ENCODE data around the gene OR5B21. TPM values are rescaled to one million over a fixed set of nuclear protein-coding genes. Genes with fewer than 3 reads are reported as not detected.

OR5B21 gene
- total and polyA plus RNA-seq, 10 of the 15 experiments (the other 5 are each of a cell fraction or from before 2014, with no cell fraction given): 0.22 to 0.41 (median 0.22) TPM; not detected in 7

DNA sequence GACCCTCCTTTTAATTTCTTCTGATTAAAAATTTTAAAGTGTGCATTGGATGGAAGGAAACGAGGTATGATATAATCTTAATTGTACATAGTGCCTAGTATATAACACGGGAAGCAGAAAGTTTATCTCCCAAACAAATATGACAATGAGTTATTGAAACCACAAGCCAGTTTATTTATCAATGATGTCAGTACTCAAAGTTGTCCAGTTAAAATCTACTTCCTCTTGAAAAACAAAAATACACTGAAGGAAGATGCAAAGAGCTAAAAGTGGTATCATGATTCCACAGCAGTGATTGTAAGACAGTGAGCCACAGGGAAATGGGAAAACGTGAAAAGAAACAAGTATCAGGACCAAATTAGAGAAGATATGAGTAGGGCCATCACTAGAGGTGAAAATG lies 18.8 kb upstream of the OR5B21 start:
- H3K4me2 ChIP-seq (ENCODE audit: control insufficient read depth, insufficient read depth): no peak overlapping the region
- no peak overlapping the region for H3K4me3 ChIP-seq
- DNase-seq (ENCODE audit: low read depth, low spot score) (no peak), FAIRE-seq (no peak), ATAC-seq (no peak)
- H3K27me3 ChIP-seq (replicated peaks in 1 of 2; ENCODE audit: control insufficient read depth in 2 of 2, insufficient read depth in 2 of 2, low read length in 1 of 2): no peaks in the 10 kb centered on the region
- ChIA-PET SMC1A (ENCODE audit: uncharacterized antibody, unreplicated experiment) (interaction anchor here (0.5 to 9.4 kb wide), 7 partner anchors 13 to 152 kb away, joined by 3 to 98 read pairs (median 8); partner anchors contain the start of gene OR5B21), CTCF (interaction anchor here (0.7 to 4.9 kb wide), 6 partner anchors 16 to 261 kb away, joined by 3 to 88 read pairs (median 24); partner anchors contain the start of gene OR5B21), RAD21 (ENCODE audit: unreplicated experiment) (interaction anchor here (0.9 to 4.0 kb wide), 2 partner anchors 41 to 726 kb away, joined by 3 to 23 read pairs; no protein-coding TSS in a partner anchor), POLR2A (no interaction called here)
- WGBS (ENCODE audit: insufficient coverage, insufficient replicate concordance, low lambda C conversion rate, missing lambda C conversion rate): 95% methylated on average over 3 of the region's 3 CpGs
- intact Hi-C loops (cut with micrococcal nuclease; ENCODE audit: unreplicated experiment) (no loop called here), in situ Hi-C loops (cut with MboI) (loop anchor here (10.0 kb wide), 1 partner anchor 862 kb away; the partner anchor contains the start of gene ZDHHC5)
- H3K36me3 ChIP-seq (ENCODE audit: control insufficient read depth in 2 of 2, insufficient read depth in 2 of 2, low read length in 1 of 2): peaks cover 6 to 12% of the 10 kb centered on the region in 2 experiments; a peak in 3 of 4 replicates
- no peaks in the 10 kb centered on the region for H3K9me3 ChIP-seq (replicated peaks; ENCODE audit: control insufficient read depth, insufficient read depth, low read length)
- no peaks in the 10 kb centered on the region for H3K79me2 ChIP-seq (ENCODE audit: control insufficient read depth, insufficient read depth, low read length)
- TF ChIP-seq RBBP5 (conservative IDR thresholded peaks at IDR 0.05) (no peak), PML (IDR thresholded peaks at IDR 0.05; ENCODE audit: low read length) (0 out of 2 replicates have a peak, but pooled peaks have one; percentile 19)
- BruUV-seq (replicated peaks): TSS peak; percentile 50
- H3K4me1 ChIP-seq (ENCODE audit: control insufficient read depth, insufficient read depth, low read length): peaks cover 30% of the 10 kb centered on the region
- no peak overlapping the region for H3K27ac ChIP-seq (ENCODE audit: control insufficient read depth, insufficient read depth)
- H2AFZ ChIP-seq (ENCODE audit: control insufficient read depth, low read depth, low read length): no peak overlapping the region
- H3K9ac ChIP-seq (ENCODE audit: control insufficient read depth, insufficient read depth, low read length): no peak overlapping the region
- no peaks in the 10 kb centered on the region for H4K20me1 ChIP-seq (ENCODE audit: control insufficient read depth, insufficient read depth)

DNA sequence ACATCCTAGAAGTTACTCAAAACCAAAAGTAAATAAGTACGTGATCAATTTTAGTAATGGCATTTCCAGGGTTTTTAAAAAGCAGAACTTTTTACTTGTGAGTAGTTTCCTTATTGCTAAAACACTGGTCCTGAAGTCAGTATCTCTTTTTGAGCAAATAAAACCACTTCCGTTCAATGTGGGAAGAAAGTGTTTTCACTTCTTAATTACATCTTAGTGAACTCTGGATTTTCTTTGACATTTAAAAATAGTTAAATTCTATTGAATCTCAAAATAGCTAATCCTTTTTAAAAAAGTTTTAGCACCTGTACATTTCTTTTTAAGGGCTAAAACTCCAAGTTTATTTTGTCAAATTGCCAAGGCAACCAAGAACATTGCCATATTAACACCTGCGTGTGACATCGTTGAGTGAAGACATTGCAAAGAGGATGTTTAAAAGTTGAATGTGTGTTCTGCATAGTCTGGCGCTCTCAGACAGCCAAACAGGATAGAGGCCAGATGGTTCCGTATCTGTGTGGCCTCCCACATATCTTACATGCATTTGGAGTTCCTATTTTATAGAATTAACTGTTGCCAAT lies 17.2 kb upstream of the OR5B21 start:
- Histone ChIP-seq H3K4me3 (peak overlapping the region; percentile 49; the same call in 1 of the 2 replicates), H3K27me3 (replicated peaks in 1 of 2; ENCODE audit: control insufficient read depth in 2 of 2, insufficient read depth in 2 of 2, low read length in 1 of 2) (no peaks in the 10 kb centered on the region), H3K36me3 (ENCODE audit: control insufficient read depth in 2 of 2, insufficient read depth in 2 of 2, low read length in 1 of 2) (peaks cover 4 to 6% of the 10 kb centered on the region in 2 experiments; a peak in 3 of 4 replicates), H4K20me1 (ENCODE audit: control insufficient read depth, insufficient read depth) (no peaks in the 10 kb centered on the region), H3K27ac (ENCODE audit: control insufficient read depth, insufficient read depth) (peak overlapping the region; percentile 75), H3K9ac (ENCODE audit: control insufficient read depth, insufficient read depth, low read length) (no peak overlapping the region), H3K9me3 (replicated peaks; ENCODE audit: control insufficient read depth, insufficient read depth, low read length) (no peaks in the 10 kb centered on the region), H3K4me2 (ENCODE audit: control insufficient read depth, insufficient read depth) (peak overlapping the region; percentile 86), H3K4me1 (ENCODE audit: control insufficient read depth, insufficient read depth, low read length) (peaks cover 30% of the 10 kb centered on the region), H2AFZ (ENCODE audit: control insufficient read depth, low read depth, low read length) (no peak overlapping the region), H3K79me2 (ENCODE audit: control insufficient read depth, insufficient read depth, low read length) (no peaks in the 10 kb centered on the region)
- DNase-seq (ENCODE audit: low read depth, low spot score) (peak; percentile 79), ATAC-seq (peak; percentile 90), FAIRE-seq (peak; percentile 85)
- BruUV-seq (replicated peaks): no TSS peak
- intact Hi-C loops (cut with micrococcal nuclease; ENCODE audit: unreplicated experiment): loop anchor here (1.0 to 2.0 kb wide), 2 partner anchors 18 to 48 kb away; no protein-coding TSS in a partner anchor
- POLR2A ChIA-PET: interaction anchor here (0.8 kb wide), 1 partner anchor 50 kb away, joined by 3 read pairs; the partner anchor contains the start of gene LPXN
- SMC1A ChIA-PET (ENCODE audit: uncharacterized antibody, unreplicated experiment): interaction anchor here (1.0 to 9.4 kb wide), 13 partner anchors 11 to 774 kb away, joined by 3 to 98 read pairs (median 5); partner anchors contain the start of genes BTBD18, OR5B21 and OR6Q1
- CTCF ChIA-PET: interaction anchor here (0.9 to 4.9 kb wide), 25 partner anchors 8 to 1032 kb away, joined by 3 to 88 read pairs (median 6); partner anchors contain the start of genes LPXN and OR5B21
- RAD21 ChIA-PET (ENCODE audit: unreplicated experiment): interaction anchor here (0.6 to 4.0 kb wide), 8 partner anchors 13 to 231 kb away, joined by 3 to 23 read pairs (median 5); partner anchors contain the start of gene LPXN
- 0% methylated on average over 6 of the region's 6 CpGs for WGBS (ENCODE audit: insufficient coverage, insufficient replicate concordance, low lambda C conversion rate, missing lambda C conversion rate)
- in situ Hi-C loops (cut with MboI): loop anchor here (10.0 kb wide), 1 partner anchor 860 kb away; the partner anchor contains the start of gene ZDHHC5
- no peak for TF ChIP-seq BRCA1 (IDR thresholded peaks at IDR 0.05; ENCODE audit: low read depth, low read length)
- TF ChIP-seq, protein P1, sequence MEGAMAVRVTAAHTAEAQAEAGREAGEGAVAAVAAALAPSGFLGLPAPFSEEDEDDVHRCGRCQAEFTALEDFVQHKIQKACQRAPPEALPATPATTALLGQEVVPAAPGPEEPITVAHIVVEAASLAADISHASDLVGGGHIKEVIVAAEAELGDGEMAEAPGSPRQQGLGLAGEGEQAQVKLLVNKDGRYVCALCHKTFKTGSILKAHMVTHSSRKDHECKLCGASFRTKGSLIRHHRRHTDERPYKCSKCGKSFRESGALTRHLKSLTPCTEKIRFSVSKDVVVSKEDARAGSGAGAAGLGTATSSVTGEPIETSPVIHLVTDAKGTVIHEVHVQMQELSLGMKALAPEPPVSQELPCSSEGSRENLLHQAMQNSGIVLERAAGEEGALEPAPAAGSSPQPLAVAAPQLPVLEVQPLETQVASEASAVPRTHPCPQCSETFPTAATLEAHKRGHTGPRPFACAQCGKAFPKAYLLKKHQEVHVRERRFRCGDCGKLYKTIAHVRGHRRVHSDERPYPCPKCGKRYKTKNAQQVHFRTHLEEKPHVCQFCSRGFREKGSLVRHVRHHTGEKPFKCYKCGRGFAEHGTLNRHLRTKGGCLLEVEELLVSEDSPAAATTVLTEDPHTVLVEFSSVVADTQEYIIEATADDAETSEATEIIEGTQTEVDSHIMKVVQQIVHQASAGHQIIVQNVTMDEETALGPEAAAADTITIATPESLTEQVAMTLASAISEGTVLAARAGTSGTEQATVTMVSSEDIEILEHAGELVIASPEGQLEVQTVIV (IDR thresholded peaks at IDR 0.05; ENCODE audit: borderline replicate concordance, partially characterized antibody): no peak
- no peak for TF ChIP-seq EGR1 (IDR thresholded peaks at IDR 0.05; ENCODE audit: borderline replicate concordance in 1 of 2, low read depth in 2 of 2, low read length in 2 of 2)
- peak; percentile 99 for TF ChIP-seq FOXM1 (IDR thresholded peaks at IDR 0.05; ENCODE audit: low read depth, low read length)
- TF ChIP-seq CEBPB (IDR thresholded peaks at IDR 0.05; ENCODE audit: borderline replicate concordance in 1 of 2, low read depth in 2 of 2, low read length in 2 of 2): peak in 1 of 2 experiments; percentile 82; a peak in 1 of 4 replicates
- no peak for TF ChIP-seq ZZZ3 (IDR thresholded peaks at IDR 0.05; ENCODE audit: control insufficient read depth, insufficient read length, low read depth)
- no peak for TF ChIP-seq RBBP5 (conservative IDR thresholded peaks at IDR 0.05)
- no peak for TF ChIP-seq HDAC6 (IDR thresholded peaks at IDR 0.05; ENCODE audit: unreplicated experiment)
- no peak for TF ChIP-seq FOXK2 (IDR thresholded peaks at IDR 0.05)
- TF ChIP-seq ATF7 (IDR thresholded peaks at IDR 0.05; ENCODE audit: low read depth): peak; percentile 81
- peak; percentile 72; the same call in 1 of the 2 replicates for TF ChIP-seq SREBF1 (IDR thresholded peaks at IDR 0.05; ENCODE audit: low read length)
- no peak for TF ChIP-seq ZSCAN29 (IDR thresholded peaks at IDR 0.05)
